Heart left ventricle (tissue), 16 donors: Measurements from ENCODE around the gene GTF2B. TPM values are rescaled to one million over a fixed set of nuclear protein-coding genes. Genes with fewer than 3 reads are reported as not detected.
"Not testable (repeated sequence)": the region's sequence is repeated elsewhere in the genome, so short reads cannot be mapped to it uniquely, and the experiment has no call there.

Source experiments
- ATAC-seq, 4 donors: fragments of 200-7000 bp; cut with Tn5 transposase; one replicate each; pipeline ENCODE4 v1.9.1; 2020 to 2022; ENCODE audit warnings: moderate library complexity in 4 of 4, mild to moderate bottlenecking in 3 of 4, moderate number of reproducible peaks in 1 of 4
- DNase-seq, 5 donors: peaks; one replicate each; pipeline ENCODE4 v3.0.0-alpha.2; 2020
- H3K27ac ChIP-seq, 12 donors: fragments of 200-600 bp; sonication (generic) in 4 of 12; one replicate each; pipeline versions ENCODE4 v1.5.0 to v1.8.0; 2016 to 2022; ENCODE audit warnings: mild to moderate bottlenecking in 2 of 12
- H3K27me3 ChIP-seq, 9 donors: fragments of 200-600 bp; sonication (generic) in 2 of 9; one replicate each; pipeline versions ENCODE4 v1.5.1 to v1.8.0; 2016 to 2022; ENCODE audit warnings: mild to moderate bottlenecking in 3 of 9
- H3K36me3 ChIP-seq, 9 donors: fragments of 200-600 bp; sonication (generic) in 2 of 9; one replicate each; pipeline versions ENCODE4 v1.5.0 to v1.8.0; 2018 to 2022; ENCODE audit warnings: mild to moderate bottlenecking in 2 of 9
- H3K4me1 ChIP-seq, 12 donors: fragments of 200-600 bp; sonication (generic) in 4 of 12; one replicate each; pipeline versions ENCODE4 v1.5.0 to v1.8.0; 2016 to 2022; ENCODE audit warnings: mild to moderate bottlenecking in 3 of 12
- H3K4me3 ChIP-seq, 12 donors: fragments of 200-600 bp; sonication (generic) in 4 of 12; one replicate each; pipeline versions ENCODE4 v1.5.0 to v1.8.0; 2017 to 2022; ENCODE audit warnings: mild to moderate bottlenecking in 9 of 12, moderate library complexity in 4 of 12
- H3K9me3 ChIP-seq, 12 donors: fragments of 200-600 bp; sonication (generic) in 4 of 12; one replicate each; pipeline versions ENCODE4 v1.5.0 to v1.8.0; 2016 to 2022; ENCODE audit warnings: mild to moderate bottlenecking in 1 of 12
- CTCF ChIP-seq, 12 donors: fragments of 200-600 bp; sonication (generic) in 4 of 12; IDR thresholded peaks; one replicate each; pipeline versions ENCODE4 v1.5.0 to v1.8.0; 2018 to 2022; ENCODE audit warnings: antibody characterized with exemption in 12 of 12, mild to moderate bottlenecking in 5 of 12
- POLR2A ChIP-seq, 2 donors: fragments of 450-650 bp; IDR thresholded peaks; one replicate each; pipeline ENCODE4 v1.6.1; 2017; ENCODE audit warnings: antibody characterized with exemption in 2 of 2, mild to moderate bottlenecking in 2 of 2, moderate library complexity in 2 of 2
- WGBS, 4 donors: extraction: QIAGEN DNeasy Blood & Tissue Kit in 2 of 4; methylation state at CpG; one replicate each; pipeline versions ENCODE4 v1.1.5 to v1.1.7; 2013 to 2018; 5-methylcytosine and 5-hydroxymethylcytosine counted together
- intact Hi-C, 10 donors: fragments of 100-400 bp; cut with DNase I; formaldehyde crosslinking; loops; one replicate each; pipeline versions ENCODE4 v1.11.1 to v1.14.2; 2022
- polyA plus RNA-seq, 2 donors: library from polyadenylated mRNA; stranded (reverse); fragments of 200-250 nt; gene quantifications; one replicate each; pipeline ENCODE4 v1.2.3, GENCODE V29; 2013
- total RNA-seq, 9 donors: library from RNA; depleted of rRNA in 2 of 9; stranded (reverse); fragments of >200 nt in 2 of 9; fragmentation: NEBNext Ultra II Directional in 3 of 9; extraction: Animal tissue kit (Norgen Biotek cat#: 25700) in 3 of 9; gene quantifications; one replicate each; pipeline versions ENCODE4 v1.1.0 to v1.2.4, GENCODE V29; 2016 to 2023
- donor health status: ischemic (EF 13 %, LVEDD 7.1; RV severe dilation, severe dysfunction).
- donor health status: healthy with polysubstance abuse.
- donor health status: DM: no; HTN: yes; CAD: no.
- donor health status: DM: no; HTN: no; CAD: no.
- donor health status: ischemic (EF 25% LVEDD 6.9; RV normal size, moderate dysfunction).
- donor health status: ischemic (EF 25% LVEDD 5.7; RV mildly dilated, moderate dysfunction).
- donor health status: healthy.
- donor health status: DM: yes; HTN: yes; CAD: no.
- donor health status: ischemic (EF 35%, LVEDD 5.7; RV mildly dilated, moderate dysfunction).
- donor health status: nonischemic (EF 11% LVEDD 7.7; RV severe dilation, severe dysfunction).
- donor health status: DM: yes; HTN: yes; CAD: no.
- donor health status: PGD.
- donor health status: ischemic (EF 29% LVEDD 5.4; RV normal size, mild dysfunction).
- donor health status: nonischemic (EF 23%, LVEDD 6.1; RV moderate dilation, normal function).

The GTF2B gene
- total and polyA plus RNA-seq, 11 donors = 8.3 to 18.9 (median 12.5) TPM

GRCh38 chr1:88935522-88936222 lies 44.3 kb upstream of the GTF2B start:
- peaks cover 0 to 83% (median 67%) of the 10 kb centered on the region in 9 donors for H3K36me3 ChIP-seq
- TF ChIP-seq POLR2A (IDR thresholded peaks at IDR 0.05) (no peak), CTCF (IDR thresholded peaks at IDR 0.05) (peak; percentile 57 to 77 (median 70))
- H3K4me1 ChIP-seq = no peaks in the 10 kb centered on the region
- no peak overlapping the region for H3K27ac ChIP-seq
- no peak for ATAC-seq
- no peak overlapping the region for H3K4me3 ChIP-seq
- DNase-seq = no peak
- intact Hi-C loops = no loop called here
- 64 to 70% (median 68%) methylated on average over 5 of the region's 5 CpGs for WGBS, 4 donors
- no peaks in the 10 kb centered on the region for H3K27me3 ChIP-seq
- peaks cover 0 to 2% (median 0%) of the 10 kb centered on the region in 12 donors for H3K9me3 ChIP-seq

- H3K4me3 ChIP-seq, H3K27ac ChIP-seq, ATAC-seq, H3K27me3 ChIP-seq, H3K4me1 ChIP-seq, intact Hi-C loops, DNase-seq, H3K9me3 ChIP-seq: not testable (repeated sequence)
- 93 to 97% (median 95%) methylated on average over 7 of the region's 7 CpGs for WGBS, 4 donors
- H3K36me3 ChIP-seq = peaks cover 0 to 78% (median 56%) of the 10 kb centered on the region in 9 donors
These were observed 38.8 kb upstream of the GTF2B start for GRCh38 chr1:88930176-88930575.

GRCh38 chr1:88923224-88923623 lies 31.9 kb upstream of the GTF2B start:
- Histone ChIP-seq H3K9me3 (peaks cover 0 to 14% (median under 1%) of the 10 kb centered on the region in 12 donors), H3K27ac (no peak overlapping the region), H3K4me1 (no peaks in the 10 kb centered on the region), H3K4me3 (no peak overlapping the region), H3K27me3 (no peaks in the 10 kb centered on the region), H3K36me3 (peaks cover 0 to 59% (median 16%) of the 10 kb centered on the region in 9 donors)
- TF ChIP-seq CTCF (IDR thresholded peaks at IDR 0.05) = no peak
- TF ChIP-seq POLR2A (IDR thresholded peaks at IDR 0.05) = no peak
- ATAC-seq = no peak
- intact Hi-C loops = no loop called here
- 95 to 100% (median 98%) methylated on average over 2 of the region's 2 CpGs for WGBS, 4 donors
- no peak for DNase-seq

- no peak for TF ChIP-seq POLR2A (IDR thresholded peaks at IDR 0.05)
- TF ChIP-seq CTCF (IDR thresholded peaks at IDR 0.05) = no peak
- H3K9me3 ChIP-seq = peaks cover 0 to 24% (median 10%) of the 10 kb centered on the region in 12 donors
- DNase-seq = no peak
- H3K36me3 ChIP-seq = peaks cover 0 to 51% (median 16%) of the 10 kb centered on the region in 9 donors
- 88 to 90% (median 89%) methylated on average over 3 of the region's 3 CpGs for WGBS, 4 donors
- intact Hi-C loops = no loop called here
- no peaks in the 10 kb centered on the region for H3K4me1 ChIP-seq
- H3K4me3 ChIP-seq = no peak overlapping the region
- no peak overlapping the region for H3K27ac ChIP-seq
- ATAC-seq = no peak
- H3K27me3 ChIP-seq = no peaks in the 10 kb centered on the region
These were observed 30.8 kb upstream of the GTF2B start for GRCh38 chr1:88922214-88922613.
